Measurements from ENCODE around the gene PTPRA.
"Not testable (repeated sequence)": the region's sequence is repeated elsewhere in the genome, so short reads cannot be mapped to it uniquely, and the experiment has no call there.

PTPRA gene
- 57.4 to 122 (median 86.4) reads per million in 3 experiments for total RNA-seq

GRCh38 chr20:2873010-2873746, at the start of gene PTPRA:
PTPRA (plus strand) TSS chr20:2873481; CDS start chr20:2964278, 90,797 bp downstream.
- DNase-seq = peak; percentile 84

- peak; percentile 23 for DNase-seq
Measured at GRCh38 chr20:2825761-2826160, 47.5 kb upstream of the PTPRA start.

GRCh38 chr20:2826655-2827054, 46.6 kb upstream of the PTPRA start:
- DNase-seq = no peak

GRCh38 chr20:2829376-2829775, 43.9 kb upstream of the PTPRA start:
- no peak for DNase-seq

- DNase-seq = not testable (repeated sequence)
Measured at GRCh38 chr20:2831206-2831605, 42.1 kb upstream of the PTPRA start.

- DNase-seq = no peak
Measured at GRCh38 chr20:2833761-2834160, 39.5 kb upstream of the PTPRA start.

GRCh38 chr20:2834401-2835110, 38.7 kb upstream of the PTPRA start:
- DNase-seq = no peak

GRCh38 chr20:2835331-2835796, 37.9 kb upstream of the PTPRA start:
- DNase-seq = no peak

- DNase-seq = no peak
Measured at GRCh38 chr20:2836035-2836434, 37.2 kb upstream of the PTPRA start.

- no peak for DNase-seq
Measured at GRCh38 chr20:2837221-2837960, 35.9 kb upstream of the PTPRA start.

GRCh38 chr20:2838170-2838797, 35.0 kb upstream of the PTPRA start:
- no peak for DNase-seq

- no peak for DNase-seq
Measured at GRCh38 chr20:2838847-2839671, 34.2 kb upstream of the PTPRA start.

GRCh38 chr20:2839732-2840137, 33.5 kb upstream of the PTPRA start:
- DNase-seq = no peak

- DNase-seq = peak; percentile 86
Measured at GRCh38 chr20:2840138-2840966, 32.9 kb upstream of the PTPRA start, which contains the start of the genes PCED1A and VPS16. PCED1A (minus strand) TSS chr20:2840655; CDS start chr20:2839912, 743 bp downstream. VPS16 (plus strand) TSS chr20:2840745; CDS start chr20:2840775, 30 bp downstream.

GRCh38 chr20:2840967-2841531, 32.2 kb upstream of the PTPRA start:
- DNase-seq = peak; percentile 39

GRCh38 chr20:2845607-2846006, 27.7 kb upstream of the PTPRA start:
- no peak for DNase-seq

- DNase-seq = no peak
Measured at GRCh38 chr20:2846698-2847097, 26.6 kb upstream of the PTPRA start.

GRCh38 chr20:2847802-2848201, 25.5 kb upstream of the PTPRA start:
- DNase-seq = no peak

GRCh38 chr20:2849529-2849928, 23.8 kb upstream of the PTPRA start:
- no peak for DNase-seq

GRCh38 chr20:2851086-2851485, 22.2 kb upstream of the PTPRA start:
- DNase-seq = no peak
